ENCODE results near the gene CDC5L. TPM values are rescaled to one million over a fixed set of nuclear protein-coding genes. Genes with fewer than 3 reads are reported as not detected.

The CDC5L gene
- total and polyA plus RNA-seq, 2 experiments from 2014 or later, result 27.0 to 32.5 TPM

DNA sequence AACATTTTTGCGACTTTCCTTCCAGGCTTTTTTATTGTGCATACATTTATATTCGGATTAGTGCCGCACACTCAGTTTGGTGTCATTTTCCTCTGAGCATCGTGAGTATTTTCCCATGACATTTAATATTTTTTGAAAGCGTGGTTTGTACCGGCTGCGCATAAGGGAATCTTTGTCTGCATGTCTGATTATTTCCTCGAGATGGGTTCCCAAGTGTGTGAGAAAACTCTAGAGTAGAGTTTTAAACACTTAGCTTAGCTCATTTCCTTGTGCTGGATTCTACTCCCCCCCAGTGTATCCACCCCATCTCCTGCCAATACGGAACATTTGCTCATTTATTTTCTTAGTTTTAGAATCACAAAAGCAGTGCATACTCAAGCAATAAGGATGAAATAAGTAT is 94.3 kb downstream of the CDC5L start (continued):
- TF ChIP-seq EZH2phosphoT487 (IDR thresholded peaks at IDR 0.05; ENCODE audit: unreplicated experiment) (no peak), EZH2 (IDR thresholded peaks at IDR 0.05; ENCODE audit: low read depth, unreplicated experiment) (no peak), NANOG (IDR thresholded peaks at IDR 0.05; ENCODE audit: borderline replicate concordance) (no peak), STAT1 (IDR thresholded peaks at IDR 0.05; ENCODE audit: unreplicated experiment) (no peak)
- TF ChIP-seq, protein P1, sequence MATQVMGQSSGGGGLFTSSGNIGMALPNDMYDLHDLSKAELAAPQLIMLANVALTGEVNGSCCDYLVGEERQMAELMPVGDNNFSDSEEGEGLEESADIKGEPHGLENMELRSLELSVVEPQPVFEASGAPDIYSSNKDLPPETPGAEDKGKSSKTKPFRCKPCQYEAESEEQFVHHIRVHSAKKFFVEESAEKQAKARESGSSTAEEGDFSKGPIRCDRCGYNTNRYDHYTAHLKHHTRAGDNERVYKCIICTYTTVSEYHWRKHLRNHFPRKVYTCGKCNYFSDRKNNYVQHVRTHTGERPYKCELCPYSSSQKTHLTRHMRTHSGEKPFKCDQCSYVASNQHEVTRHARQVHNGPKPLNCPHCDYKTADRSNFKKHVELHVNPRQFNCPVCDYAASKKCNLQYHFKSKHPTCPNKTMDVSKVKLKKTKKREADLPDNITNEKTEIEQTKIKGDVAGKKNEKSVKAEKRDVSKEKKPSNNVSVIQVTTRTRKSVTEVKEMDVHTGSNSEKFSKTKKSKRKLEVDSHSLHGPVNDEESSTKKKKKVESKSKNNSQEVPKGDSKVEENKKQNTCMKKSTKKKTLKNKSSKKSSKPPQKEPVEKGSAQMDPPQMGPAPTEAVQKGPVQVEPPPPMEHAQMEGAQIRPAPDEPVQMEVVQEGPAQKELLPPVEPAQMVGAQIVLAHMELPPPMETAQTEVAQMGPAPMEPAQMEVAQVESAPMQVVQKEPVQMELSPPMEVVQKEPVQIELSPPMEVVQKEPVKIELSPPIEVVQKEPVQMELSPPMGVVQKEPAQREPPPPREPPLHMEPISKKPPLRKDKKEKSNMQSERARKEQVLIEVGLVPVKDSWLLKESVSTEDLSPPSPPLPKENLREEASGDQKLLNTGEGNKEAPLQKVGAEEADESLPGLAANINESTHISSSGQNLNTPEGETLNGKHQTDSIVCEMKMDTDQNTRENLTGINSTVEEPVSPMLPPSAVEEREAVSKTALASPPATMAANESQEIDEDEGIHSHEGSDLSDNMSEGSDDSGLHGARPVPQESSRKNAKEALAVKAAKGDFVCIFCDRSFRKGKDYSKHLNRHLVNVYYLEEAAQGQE (IDR thresholded peaks at IDR 0.05; ENCODE audit: unreplicated experiment), result no peak
- TF ChIP-seq, protein P2, sequence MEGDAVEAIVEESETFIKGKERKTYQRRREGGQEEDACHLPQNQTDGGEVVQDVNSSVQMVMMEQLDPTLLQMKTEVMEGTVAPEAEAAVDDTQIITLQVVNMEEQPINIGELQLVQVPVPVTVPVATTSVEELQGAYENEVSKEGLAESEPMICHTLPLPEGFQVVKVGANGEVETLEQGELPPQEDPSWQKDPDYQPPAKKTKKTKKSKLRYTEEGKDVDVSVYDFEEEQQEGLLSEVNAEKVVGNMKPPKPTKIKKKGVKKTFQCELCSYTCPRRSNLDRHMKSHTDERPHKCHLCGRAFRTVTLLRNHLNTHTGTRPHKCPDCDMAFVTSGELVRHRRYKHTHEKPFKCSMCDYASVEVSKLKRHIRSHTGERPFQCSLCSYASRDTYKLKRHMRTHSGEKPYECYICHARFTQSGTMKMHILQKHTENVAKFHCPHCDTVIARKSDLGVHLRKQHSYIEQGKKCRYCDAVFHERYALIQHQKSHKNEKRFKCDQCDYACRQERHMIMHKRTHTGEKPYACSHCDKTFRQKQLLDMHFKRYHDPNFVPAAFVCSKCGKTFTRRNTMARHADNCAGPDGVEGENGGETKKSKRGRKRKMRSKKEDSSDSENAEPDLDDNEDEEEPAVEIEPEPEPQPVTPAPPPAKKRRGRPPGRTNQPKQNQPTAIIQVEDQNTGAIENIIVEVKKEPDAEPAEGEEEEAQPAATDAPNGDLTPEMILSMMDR (conservative IDR thresholded peaks at IDR 0.05; ENCODE audit: low read depth in 2 of 2), result no peak

- Histone ChIP-seq H2AFZ (peak overlapping the region; percentile 80; the same call in 1 of the 2 replicates), H3K27ac (ENCODE audit: low read depth) (no peak overlapping the region), H3K9me2 (ENCODE audit: insufficient read depth) (peaks cover 3% of the 10 kb centered on the region; the same call in 1 of the 2 replicates), H3F3A (replicated peaks; ENCODE audit: low read depth) (no peaks in the 10 kb centered on the region), H3K27me3 (ENCODE audit: insufficient read depth) (no peaks in the 10 kb centered on the region), H3K4me3 (no peak overlapping the region), H3K4me1 (ENCODE audit: insufficient read depth) (peaks cover 6% of the 10 kb centered on the region; the same call in 1 of the 2 replicates), H4K20me1 (replicated peaks; ENCODE audit: insufficient read depth) (no peaks in the 10 kb centered on the region), H3K4me2 (no peak overlapping the region), H3K36me3 (ENCODE audit: insufficient read depth) (no peaks in the 10 kb centered on the region), H3K79me2 (replicated peaks; ENCODE audit: insufficient read depth) (no peaks in the 10 kb centered on the region)
- H3K4me1 Mint-ChIP-seq, result peaks cover 27% of the 10 kb centered on the region
- peak; percentile 77 for ATAC-seq
- H3K27me3 Mint-ChIP-seq (ENCODE audit: insufficient read depth, low read depth, poor library complexity), result peaks cover 1% of the 10 kb centered on the region
- H3K27ac Mint-ChIP-seq, result 0 out of 2 replicates have a peak overlapping the region, but pooled peaks have one; percentile 77
- DNase-seq (ENCODE audit: low spot score), result peak; percentile 32
- H3K4me3 Mint-ChIP-seq, result no peak overlapping the region
- no peak for TF ChIP-seq POLR2AphosphoS5 (IDR thresholded peaks at IDR 0.05; ENCODE audit: low read depth)
- TF ChIP-seq, protein P2 (conservative IDR thresholded peaks at IDR 0.05; ENCODE audit: low read depth in 2 of 2), result peak; percentile 38 to 53
- no peaks in the 10 kb centered on the region for H3K9me3 Mint-ChIP-seq
- no peaks in the 10 kb centered on the region for H3K36me3 Mint-ChIP-seq (ENCODE audit: low read depth)
Observed at GRCh38 chr6:44485601-44486401, 98.3 kb downstream of the CDC5L start.

All from GM23338 (cell line).